HG02588 (cell line): ENCODE results near the gene TAOK1.

Experiments used
- ATAC-seq: cut with Tn5 transposase; IDR thresholded peaks from one replicate; pipeline ENCODE4 v1.9.1; 2021; ENCODE audit warnings: mild to moderate bottlenecking, moderate library complexity; ENCODE audit not compliant: unreplicated experiment

TAOK1 gene

DNA sequence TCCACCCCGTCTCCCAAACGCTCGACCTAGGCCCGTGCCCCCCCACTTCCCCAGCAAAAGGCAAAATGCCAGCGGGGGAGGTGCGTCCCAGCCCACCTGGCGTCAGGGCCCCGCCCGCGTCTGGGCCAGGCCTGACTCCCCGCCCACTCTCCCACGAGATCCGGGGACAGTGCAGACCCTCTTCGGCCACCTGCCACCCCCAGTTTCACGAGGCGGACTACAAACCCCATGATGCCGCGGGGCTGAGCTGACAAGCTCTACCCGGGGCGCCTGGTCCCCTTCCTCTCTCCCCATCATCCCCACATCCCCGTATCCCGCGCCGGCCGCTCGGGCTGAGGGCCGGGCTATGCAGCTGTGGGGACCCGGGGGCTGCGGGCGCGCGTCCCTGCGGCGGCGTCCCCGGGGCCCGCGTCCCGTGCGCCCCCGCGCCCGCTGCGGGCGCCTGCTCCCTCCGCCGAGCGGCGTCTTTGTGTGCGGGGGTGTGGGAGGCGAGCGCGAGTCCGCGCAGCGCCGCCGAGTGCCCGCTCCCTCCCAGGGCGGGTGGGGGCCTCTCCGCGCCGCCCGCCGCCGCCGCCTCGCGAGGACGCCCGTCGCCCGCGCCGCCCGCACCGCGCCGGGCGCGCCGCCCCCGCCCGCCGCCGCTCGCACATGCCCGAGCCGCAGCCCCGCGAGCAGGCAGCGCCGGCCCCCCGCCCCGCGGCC, 202.8 kb downstream of the TAOK1 start, which contains the start of gene ANKRD13B:
Gene ANKRD13B (plus strand): TSS at position 283 of the 702 bp plus-strand sequence. CDS start 490 bp downstream, outside the sequence.
- ATAC-seq = no peak

DNA sequence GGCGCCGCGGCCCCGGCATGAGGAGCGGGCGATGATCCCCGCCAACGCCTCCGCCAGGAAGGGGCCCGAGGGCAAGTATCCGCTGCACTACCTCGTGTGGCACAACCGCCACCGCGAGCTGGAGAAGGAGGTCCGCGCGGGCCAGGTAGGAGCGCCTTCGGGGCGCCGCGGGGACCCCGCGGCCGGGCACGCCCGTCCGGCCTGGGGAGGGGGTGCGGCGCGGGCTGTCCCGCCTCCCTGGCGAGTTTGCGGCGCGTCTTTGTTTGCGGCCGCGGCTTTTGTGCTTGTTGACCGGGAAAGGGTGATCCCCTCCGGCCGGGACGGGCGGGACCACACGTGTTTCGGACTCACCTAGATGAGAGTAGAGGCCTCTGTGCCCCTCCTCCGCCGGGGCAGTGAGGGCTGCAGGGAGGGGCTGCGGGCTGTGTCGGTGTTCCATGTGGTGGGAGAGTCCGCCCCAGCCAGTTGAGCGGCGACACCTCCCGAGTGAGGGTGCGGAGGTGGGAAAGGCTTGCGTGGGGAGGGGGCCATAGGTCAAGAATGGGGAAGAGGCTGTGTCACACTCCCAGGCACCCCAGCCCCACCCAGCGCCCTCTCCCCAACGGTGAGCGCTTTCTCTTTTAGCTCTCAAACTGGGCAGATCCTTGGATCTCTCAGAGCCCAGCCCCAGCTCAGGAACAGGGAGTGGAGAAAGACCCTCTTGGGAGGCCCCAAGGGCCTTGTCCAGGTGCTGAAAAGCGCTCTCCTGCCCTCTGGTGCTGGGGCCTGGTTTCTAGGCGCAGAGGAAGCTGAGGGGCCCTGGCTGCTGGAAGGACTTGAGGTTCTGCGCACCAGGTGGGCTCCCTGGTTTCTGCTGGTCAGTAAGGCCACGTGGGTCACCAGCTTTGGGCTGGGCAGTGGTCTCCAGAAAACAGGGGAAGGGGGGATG, 203.7 kb downstream of the TAOK1 start:
- no peak for ATAC-seq

GRCh38 chr17:29594519-29595090, 204.4 kb downstream of the TAOK1 start:
- no peak for ATAC-seq

DNA sequence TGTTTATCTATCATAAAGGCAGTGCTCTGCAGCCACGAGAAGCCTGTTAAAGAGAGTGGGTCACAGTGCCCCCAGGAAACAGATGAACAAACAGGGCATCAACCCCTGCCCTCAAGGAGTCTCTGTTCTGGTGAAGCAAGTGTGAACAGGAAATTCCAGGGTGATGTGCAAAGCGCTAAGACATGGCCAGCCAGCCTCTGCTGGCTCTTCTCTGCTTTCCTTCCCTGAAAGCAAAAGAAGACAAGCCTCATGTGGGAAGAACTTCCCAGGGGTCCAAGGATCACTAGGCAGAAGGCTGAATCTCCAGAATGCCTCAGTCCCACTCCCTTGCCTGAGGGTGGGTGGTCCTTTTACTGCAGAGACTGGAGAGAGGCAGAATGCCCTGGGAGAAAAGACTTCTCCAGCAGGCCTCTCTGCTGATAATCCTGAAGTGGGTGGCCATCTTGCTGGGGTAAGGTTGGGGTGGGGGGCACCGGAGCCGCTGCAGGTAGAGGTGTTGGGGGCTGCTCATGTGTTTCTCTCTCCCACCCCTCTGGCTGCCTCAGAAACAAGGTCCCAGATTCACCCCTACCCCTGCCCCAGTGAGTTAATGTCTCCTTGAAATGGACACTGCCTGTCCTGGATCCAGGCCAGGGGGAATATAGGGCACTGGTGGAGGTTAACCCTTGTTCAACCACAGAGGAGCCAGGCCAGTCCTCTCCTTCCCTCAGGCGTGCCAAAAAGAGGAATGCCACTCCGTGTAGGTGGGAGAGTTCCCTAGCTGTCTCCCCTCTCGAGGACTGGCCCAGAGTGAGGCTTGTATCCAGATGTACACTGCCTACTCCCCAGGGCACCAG, 205.2 kb downstream of the TAOK1 start:
- no peak for ATAC-seq

DNA sequence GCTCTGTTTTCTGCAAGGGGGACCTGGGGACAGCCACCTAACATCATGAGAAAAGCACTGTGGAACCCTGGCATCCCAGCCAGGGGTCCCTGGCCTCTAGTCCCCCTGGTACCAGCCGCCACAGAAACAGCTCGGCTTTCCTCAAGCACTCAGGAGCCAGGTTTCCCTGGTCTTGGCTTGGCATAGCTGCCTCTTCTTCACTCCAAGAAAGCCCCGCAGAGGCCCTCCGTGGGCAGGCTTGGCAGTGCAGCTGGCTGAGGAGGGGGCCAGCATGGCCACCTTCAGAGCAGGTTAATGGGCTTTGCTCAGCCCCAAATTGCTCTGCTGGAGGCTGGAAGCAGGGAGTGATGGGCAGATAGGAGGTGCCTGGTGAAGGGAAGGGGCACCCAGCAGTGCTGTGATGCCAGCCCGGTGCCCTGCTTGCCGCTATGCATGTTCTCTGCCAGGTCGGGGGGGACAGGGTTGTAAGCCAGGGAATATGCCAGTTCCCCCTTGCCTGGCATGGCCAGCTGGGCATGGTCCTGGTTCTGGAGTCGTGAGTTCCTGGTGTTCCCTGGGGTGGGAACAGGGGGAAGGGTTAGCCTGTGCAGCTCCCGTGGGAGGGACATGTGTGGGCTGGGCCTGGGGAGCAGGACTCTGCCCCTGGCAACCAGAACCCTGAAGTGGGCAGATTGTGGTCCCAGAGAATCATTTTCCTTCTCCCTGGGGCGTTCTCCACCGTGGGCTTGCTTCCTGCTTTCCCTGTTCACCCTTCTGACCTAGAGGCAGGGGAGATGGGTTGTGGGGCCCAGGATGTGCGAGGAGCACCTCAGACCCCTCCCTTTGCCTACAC, 206.0 kb downstream of the TAOK1 start:
- no peak for ATAC-seq

DNA sequence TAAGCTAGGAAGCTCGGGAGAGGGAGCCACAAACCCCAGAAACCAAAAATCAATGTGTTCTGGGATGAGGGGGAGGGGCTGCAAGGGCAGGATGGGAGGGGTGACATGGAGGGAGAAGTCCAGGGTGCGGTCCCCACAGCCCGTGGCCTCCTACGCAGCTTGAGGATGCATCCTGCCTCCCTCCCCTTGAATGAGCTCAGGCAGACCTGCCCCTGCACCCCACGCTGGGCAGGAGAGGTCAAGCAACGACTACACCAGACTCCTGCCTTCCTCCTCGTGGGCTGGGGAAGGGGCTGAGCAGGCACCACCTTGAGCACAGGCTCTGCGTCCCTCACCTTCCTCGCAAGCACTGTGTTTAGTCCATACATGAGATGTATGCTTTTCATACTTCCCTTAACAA, 206.6 kb downstream of the TAOK1 start:
- no peak for ATAC-seq

DNA sequence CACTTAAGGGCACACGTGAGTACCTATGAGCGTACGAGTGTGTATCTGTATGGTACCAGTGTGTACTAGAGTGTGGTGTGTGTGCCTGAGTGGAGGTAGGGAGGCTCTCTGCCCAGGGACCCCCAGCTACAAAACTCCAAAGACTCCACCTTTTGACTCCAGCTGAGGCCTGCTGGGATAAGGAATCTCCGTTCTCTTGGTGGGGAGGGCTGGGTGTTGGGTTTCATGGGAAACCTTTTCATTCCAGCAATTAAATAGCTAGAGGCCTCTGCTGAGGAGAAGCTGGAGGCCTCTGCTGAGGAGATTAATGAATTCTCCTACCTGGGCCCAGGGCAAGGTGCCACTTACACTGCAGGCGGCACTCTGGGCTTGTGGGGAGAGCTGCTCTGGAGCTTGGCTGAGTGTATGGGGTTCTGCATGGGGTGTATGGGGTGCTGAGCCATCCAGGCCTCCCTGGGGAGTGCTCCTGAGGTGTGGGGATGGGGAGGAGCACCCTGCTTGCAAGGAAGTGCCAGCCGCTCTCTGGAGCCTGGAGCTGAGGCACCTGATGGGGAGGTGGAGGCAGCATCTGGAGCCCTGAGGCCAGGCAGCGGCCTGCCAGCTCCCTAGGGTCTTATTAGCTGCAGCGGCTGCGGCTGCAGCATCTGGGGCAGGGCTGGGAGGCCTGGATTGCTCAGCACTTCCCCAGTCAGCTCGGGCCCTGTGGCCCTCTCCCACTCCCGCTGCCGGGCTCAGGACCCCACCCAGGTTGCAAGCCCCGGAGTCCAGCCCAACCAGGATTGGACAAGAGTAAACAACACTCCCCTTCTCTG, 207.4 kb downstream of the TAOK1 start:
- ATAC-seq = no peak
